Activated naive CD4-positive, alpha-beta T cell treated with anti-CD3 and anti-CD28 coated beads, Interleukin-2, amount 10 ng/mL, durations not matched to agents 7 days and 5 days (primary cell): ENCODE data around the gene TRIM37.

Experiments
- CTCF ChIA-PET: fragments of 350-600 bp; sonication (Branson Sonifier 250); formaldehyde crosslinking; loops from one replicate; lab custom pipeline; 2021; ENCODE audit warnings: antibody characterized with exemption; lab: Charles Lee
- DNase-seq: peaks from one replicate; pipeline ENCODE4 v3.0.0-alpha.2; 2020
- H3K27ac Mint-ChIP-seq: one replicate; pipeline ENCODE4 v1.8.0; 2021; ENCODE audit warnings: mild to moderate bottlenecking, moderate library complexity, mixed read lengths
- H3K27me3 Mint-ChIP-seq: one replicate; pipeline ENCODE4 v1.8.0; 2021; ENCODE audit warnings: mild to moderate bottlenecking, mixed read lengths
- H3K36me3 Mint-ChIP-seq: one replicate; pipeline ENCODE4 v1.8.0; 2021; ENCODE audit warnings: mixed read lengths
- H3K4me1 Mint-ChIP-seq: one replicate; pipeline ENCODE4 v1.8.0; 2021; ENCODE audit warnings: mixed read lengths
- H3K4me3 Mint-ChIP-seq: one replicate; pipeline ENCODE4 v1.8.0; 2021; ENCODE audit warnings: mild to moderate bottlenecking, moderate library complexity, mixed read lengths
- H3K9me3 Mint-ChIP-seq: one replicate; pipeline ENCODE4 v1.8.0; 2021; ENCODE audit warnings: mixed read lengths

TRIM37 gene

GRCh38 chr17:58947411-58947810 lies 159.3 kb downstream of the TRIM37 start:
- no peak overlapping the region for H3K27ac Mint-ChIP-seq
- CTCF ChIA-PET: no interaction called here
- no peak overlapping the region for H3K4me3 Mint-ChIP-seq
- H3K4me1 Mint-ChIP-seq: no peaks in the 10 kb centered on the region
- DNase-seq: no peak
- H3K9me3 Mint-ChIP-seq: peaks cover 22% of the 10 kb centered on the region
- peaks cover 6% of the 10 kb centered on the region for H3K36me3 Mint-ChIP-seq
- peaks cover 10% of the 10 kb centered on the region for H3K27me3 Mint-ChIP-seq

- DNase-seq: no peak
- H3K27me3 Mint-ChIP-seq: peaks cover 9% of the 10 kb centered on the region
- H3K4me1 Mint-ChIP-seq: no peaks in the 10 kb centered on the region
- H3K4me3 Mint-ChIP-seq: no peak overlapping the region
- CTCF ChIA-PET: interaction anchor here (0.6 kb wide), 1 partner anchor 694 kb away, joined by 4 read pairs; no protein-coding TSS in a partner anchor
- H3K27ac Mint-ChIP-seq: no peak overlapping the region
- peaks cover 5% of the 10 kb centered on the region for H3K9me3 Mint-ChIP-seq
- no peaks in the 10 kb centered on the region for H3K36me3 Mint-ChIP-seq
These were observed 162.5 kb downstream of the TRIM37 start for GRCh38 chr17:58944166-58944565.

GRCh38 chr17:58936295-58936694 lies 170.4 kb downstream of the TRIM37 start:
- Mint-ChIP-seq H3K4me1 (no peaks in the 10 kb centered on the region), H3K36me3 (no peaks in the 10 kb centered on the region), H3K27me3 (peaks cover 5% of the 10 kb centered on the region), H3K9me3 (no peaks in the 10 kb centered on the region), H3K4me3 (no peak overlapping the region), H3K27ac (no peak overlapping the region)
- no peak for DNase-seq
- CTCF ChIA-PET: no interaction called here

- no peaks in the 10 kb centered on the region for H3K9me3 Mint-ChIP-seq
- H3K36me3 Mint-ChIP-seq: no peaks in the 10 kb centered on the region
- H3K27ac Mint-ChIP-seq: no peak overlapping the region
- no peak overlapping the region for H3K4me3 Mint-ChIP-seq
- no peaks in the 10 kb centered on the region for H3K4me1 Mint-ChIP-seq
- DNase-seq: no peak
- CTCF ChIA-PET: no interaction called here
- peaks cover 6% of the 10 kb centered on the region for H3K27me3 Mint-ChIP-seq
These were observed 173.7 kb downstream of the TRIM37 start for GRCh38 chr17:58932956-58933355.
